GM18951 (cell line): ENCODE measurements around the gene CRYGN.

Source experiments
- POLR2A ChIP-seq: IDR thresholded peaks from 4 replicates; pipeline ENCODE4 v1.6.1; 2011; ENCODE audit warnings: mild to moderate bottlenecking; ENCODE audit not compliant: insufficient read length, insufficient read depth; ENCODE audit errors: extremely low read depth
- in situ Hi-C: fragments of 300-500 bp; cut with MboI; formaldehyde crosslinking; loops from one replicate; pipeline ENCODE4 v1.12.0; 2022; ENCODE audit warnings: low sequenced_read_pairs, mixed read lengths, inconsistent platforms; ENCODE audit not compliant: unreplicated experiment

CRYGN gene

GRCh38 chr7:151453326-151453791 is 13.4 kb upstream of the CRYGN start:
- in situ Hi-C loops, result no loop called here
- TF ChIP-seq POLR2A, result no peak

- in situ Hi-C loops, result no loop called here
Measured at GRCh38 chr7:151452680-151453325, 12.9 kb upstream of the CRYGN start.

GRCh38 chr7:151451626-151452571 is 12.0 kb upstream of the CRYGN start:
- TF ChIP-seq POLR2A, result no peak
- in situ Hi-C loops, result no loop called here

More at GRCh38 chr7:151452680-151453325, 12.9 kb upstream of the CRYGN start:
- no peak for TF ChIP-seq POLR2A

GRCh38 chr7:151451156-151451555 is 11.2 kb upstream of the CRYGN start:
- no peak for TF ChIP-seq POLR2A
- in situ Hi-C loops, result no loop called here

GRCh38 chr7:151449990-151450389 is 10.0 kb upstream of the CRYGN start:
- no peak for TF ChIP-seq POLR2A
- in situ Hi-C loops, result loop anchor here (10.0 kb wide), 2 partner anchors 85 to 145 kb away; no protein-coding TSS in a partner anchor

GRCh38 chr7:151448261-151449252 is 8.6 kb upstream of the CRYGN start:
- in situ Hi-C loops, result loop anchor here (10.0 kb wide), 2 partner anchors 84 to 144 kb away; no protein-coding TSS in a partner anchor

GRCh38 chr7:151447901-151448260 is 7.9 kb upstream of the CRYGN start:
- in situ Hi-C loops, result loop anchor here (10.0 kb wide), 2 partner anchors 83 to 143 kb away; no protein-coding TSS in a partner anchor
- TF ChIP-seq POLR2A, result no peak

More at GRCh38 chr7:151448261-151449252, 8.6 kb upstream of the CRYGN start:
- TF ChIP-seq POLR2A, result no peak

- no peak for TF ChIP-seq POLR2A
- in situ Hi-C loops, result loop anchor here (10.0 kb wide), 2 partner anchors 83 to 143 kb away; no protein-coding TSS in a partner anchor
Measured at GRCh38 chr7:151447312-151447711, 7.4 kb upstream of the CRYGN start.

- in situ Hi-C loops, result loop anchor here (10.0 kb wide), 2 partner anchors 82 to 142 kb away; no protein-coding TSS in a partner anchor
- TF ChIP-seq POLR2A, result no peak
Measured at GRCh38 chr7:151446412-151446811, 6.5 kb upstream of the CRYGN start.

- no peak for TF ChIP-seq POLR2A
- in situ Hi-C loops, result loop anchor here (10.0 kb wide), 2 partner anchors 80 to 140 kb away; no protein-coding TSS in a partner anchor
Measured at GRCh38 chr7:151444632-151445031, 4.7 kb upstream of the CRYGN start.

GRCh38 chr7:151442776-151443496 is 3.0 kb upstream of the CRYGN start:
- no peak for TF ChIP-seq POLR2A
- in situ Hi-C loops, result loop anchor here (10.0 kb wide), 2 partner anchors 78 to 138 kb away; no protein-coding TSS in a partner anchor
